ENCODE data around the gene DNAL4. TPM values are rescaled to one million over a fixed set of nuclear protein-coding genes. Genes with fewer than 3 reads are reported as not detected.

The DNAL4 gene
- total and polyA plus RNA-seq, 3 experiments from 2014 or later, result 9.1 to 12.3 (median 9.6) TPM

GRCh38 chr22:38792833-38793232, 1.1 kb downstream of the DNAL4 start:
- no peaks in the 10 kb centered on the region for H3K36me3 ChIP-seq (ENCODE audit: insufficient read depth, low read length)
- DNase-seq, result no peak
- peaks cover 4% of the 10 kb centered on the region for H3K27me3 ChIP-seq (ENCODE audit: insufficient read depth, low read length, poor library complexity, severe bottlenecking)
- no peak overlapping the region for H3K4me3 ChIP-seq (ENCODE audit: low read length)
- Mint-ChIP-seq H3K9me3 (no peaks in the 10 kb centered on the region), H3K4me1 (peaks cover 15 to 22% (median 21%) of the 10 kb centered on the region in 3 donors), H3K27ac (peak overlapping the region; percentile 75 to 99 (median 93)), H3K27me3 (peaks cover 14 to 20% of the 10 kb centered on the region in 2 donors), H3K4me3 (peak overlapping the region; percentile 87 to 94 (median 90)), H3K36me3 (peaks cover 0 to 12% (median 0%) of the 10 kb centered on the region in 3 donors)
- peaks cover 16% of the 10 kb centered on the region for H3K4me1 ChIP-seq (ENCODE audit: insufficient read depth, low read length)
- ChIA-PET CTCF (interaction anchor here (1.5 to 1.6 kb wide), 2 partner anchors 27 to 86 kb away, joined by 4 to 5 read pairs; no protein-coding TSS in a partner anchor), POLR2A (interaction anchor here (1.2 kb wide), 1 partner anchor 37 kb away, joined by 4 read pairs; no protein-coding TSS in a partner anchor)
- no peak overlapping the region for H3K27ac ChIP-seq (ENCODE audit: low read depth, low read length)
- no peaks in the 10 kb centered on the region for H3K9me3 ChIP-seq (ENCODE audit: low read length)

DNA sequence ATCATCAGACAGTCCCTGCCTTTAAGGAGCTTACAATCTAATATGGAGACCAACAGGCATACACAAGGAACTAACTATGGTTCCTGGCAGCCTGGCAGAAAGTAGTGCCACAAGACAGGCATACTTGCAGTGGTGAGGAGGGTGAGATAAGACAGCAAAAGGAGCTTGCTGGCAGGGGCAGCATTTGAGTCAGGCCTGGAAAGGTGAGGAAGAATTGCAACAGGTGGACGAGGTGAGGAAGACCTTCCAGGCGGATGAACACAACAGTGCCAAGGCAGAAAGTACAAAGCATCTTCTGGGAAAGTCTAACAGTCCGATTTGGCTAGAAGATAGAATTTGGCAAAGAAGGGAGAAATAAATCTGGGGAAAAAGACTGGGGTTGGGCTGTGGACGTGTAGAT, 4.3 kb downstream of the DNAL4 start:
- Histone ChIP-seq H3K27ac (ENCODE audit: low read depth, low read length) (no peak overlapping the region), H3K4me3 (ENCODE audit: low read length) (no peak overlapping the region), H3K4me1 (ENCODE audit: insufficient read depth, low read length) (peaks cover 12% of the 10 kb centered on the region), H3K9me3 (ENCODE audit: low read length) (no peaks in the 10 kb centered on the region), H3K27me3 (ENCODE audit: insufficient read depth, low read length, poor library complexity, severe bottlenecking) (no peaks in the 10 kb centered on the region), H3K36me3 (ENCODE audit: insufficient read depth, low read length) (no peaks in the 10 kb centered on the region)
- ChIA-PET POLR2A (no interaction called here), CTCF (no interaction called here)
- Mint-ChIP-seq H3K9me3 (no peaks in the 10 kb centered on the region), H3K36me3 (peaks cover 0 to 20% (median 4%) of the 10 kb centered on the region in 3 donors), H3K27me3 (no peaks in the 10 kb centered on the region), H3K27ac (no peak overlapping the region), H3K4me3 (no peak overlapping the region), H3K4me1 (peaks cover 14 to 17% (median 16%) of the 10 kb centered on the region in 3 donors)
- no peak for DNase-seq

DNA sequence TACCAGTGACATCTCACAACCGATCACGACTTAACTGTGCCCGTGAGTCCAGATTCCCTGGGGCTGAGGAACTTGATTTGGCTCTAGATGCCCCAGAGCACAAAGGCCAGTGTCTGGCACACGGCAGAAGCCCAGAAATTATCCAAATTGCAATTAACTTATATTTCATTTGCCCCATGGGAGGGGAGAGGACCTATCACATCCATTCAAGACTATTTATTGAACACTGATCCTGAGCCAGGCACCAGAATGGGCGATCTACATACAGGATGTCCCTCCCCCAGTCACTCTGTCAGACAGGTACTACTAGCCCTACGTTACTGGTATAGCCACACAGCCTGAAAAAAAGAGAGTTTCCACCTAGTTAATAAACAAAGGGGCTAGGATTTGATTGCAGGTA, 5.1 kb downstream of the DNAL4 start:
- ChIA-PET CTCF (no interaction called here), POLR2A (no interaction called here)
- H3K27ac ChIP-seq (ENCODE audit: low read depth, low read length), result no peak overlapping the region
- H3K9me3 ChIP-seq (ENCODE audit: low read length), result no peaks in the 10 kb centered on the region
- no peak overlapping the region for H3K4me3 ChIP-seq (ENCODE audit: low read length)
- no peaks in the 10 kb centered on the region for H3K27me3 ChIP-seq (ENCODE audit: insufficient read depth, low read length, poor library complexity, severe bottlenecking)
- Mint-ChIP-seq H3K36me3 (peaks cover 0 to 18% (median 4%) of the 10 kb centered on the region in 3 donors), H3K9me3 (no peaks in the 10 kb centered on the region), H3K27ac (peak overlapping the region in 1 of 8 donors; percentile 12), H3K4me3 (no peak overlapping the region), H3K27me3 (no peaks in the 10 kb centered on the region), H3K4me1 (peaks cover 7 to 9% (median 9%) of the 10 kb centered on the region in 3 donors)
- no peaks in the 10 kb centered on the region for H3K36me3 ChIP-seq (ENCODE audit: insufficient read depth, low read length)
- DNase-seq, result no peak
- H3K4me1 ChIP-seq (ENCODE audit: insufficient read depth, low read length), result peaks cover 6% of the 10 kb centered on the region

- peaks cover 4 to 6% (median 5%) of the 10 kb centered on the region in 3 donors for H3K4me1 Mint-ChIP-seq
These were observed 5.7 kb downstream of the DNAL4 start for GRCh38 chr22:38788021-38788816.

DNA sequence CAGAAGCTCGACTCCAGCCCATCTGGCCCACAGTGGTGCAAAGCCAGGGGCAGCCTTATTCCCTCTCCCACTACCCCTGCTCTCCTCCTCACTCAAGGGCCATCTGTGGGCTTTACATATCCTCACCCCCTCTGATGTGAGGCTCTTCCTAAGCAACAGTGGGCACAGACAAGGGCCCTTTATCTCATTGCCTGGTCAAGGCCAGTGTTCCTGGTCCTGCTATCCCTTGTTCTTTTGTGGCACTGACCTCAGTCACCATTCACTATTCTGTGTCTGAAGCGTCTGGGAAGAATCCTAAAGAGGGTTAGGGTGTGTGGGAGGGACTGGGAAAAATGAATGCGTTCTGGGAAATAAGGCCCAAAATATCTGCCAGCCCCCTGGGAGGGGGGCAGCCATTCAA, 7.3 kb downstream of the DNAL4 start:
- no peaks in the 10 kb centered on the region for H3K4me1 ChIP-seq (ENCODE audit: insufficient read depth, low read length)
- no peaks in the 10 kb centered on the region for H3K27me3 Mint-ChIP-seq
- no peaks in the 10 kb centered on the region for H3K9me3 ChIP-seq (ENCODE audit: low read length)
- H3K27ac Mint-ChIP-seq, result no peak overlapping the region
- H3K4me3 ChIP-seq (ENCODE audit: low read length), result no peak overlapping the region
- no peaks in the 10 kb centered on the region for H3K27me3 ChIP-seq (ENCODE audit: insufficient read depth, low read length, poor library complexity, severe bottlenecking)
- POLR2A ChIA-PET, result no interaction called here
- H3K36me3 ChIP-seq (ENCODE audit: insufficient read depth, low read length), result no peaks in the 10 kb centered on the region
- DNase-seq, result no peak
- H3K4me1 Mint-ChIP-seq, result peaks cover 2 to 9% (median 2%) of the 10 kb centered on the region in 3 donors
- no peak overlapping the region for H3K4me3 Mint-ChIP-seq
- no peaks in the 10 kb centered on the region for H3K9me3 Mint-ChIP-seq
- CTCF ChIA-PET, result interaction anchor here (1.6 to 1.7 kb wide), 2 partner anchors 18 to 54 kb away, joined by 3 to 8 read pairs; no protein-coding TSS in a partner anchor
- H3K36me3 Mint-ChIP-seq, result peaks cover 3 to 23% (median 4%) of the 10 kb centered on the region in 3 donors
- H3K27ac ChIP-seq (ENCODE audit: low read depth, low read length), result peak overlapping the region; percentile 43

More at GRCh38 chr22:38788021-38788816, 5.7 kb downstream of the DNAL4 start:
- no peaks in the 10 kb centered on the region for H3K36me3 ChIP-seq (ENCODE audit: insufficient read depth, low read length)
- no peak overlapping the region for H3K4me3 ChIP-seq (ENCODE audit: low read length)
- H3K36me3 Mint-ChIP-seq, result peaks cover 0 to 15% (median 4%) of the 10 kb centered on the region in 3 donors
- H3K27ac Mint-ChIP-seq, result peak overlapping the region in 2 of 8 donors; percentile 35 to 74
- no peaks in the 10 kb centered on the region for H3K27me3 ChIP-seq (ENCODE audit: insufficient read depth, low read length, poor library complexity, severe bottlenecking)
- no peaks in the 10 kb centered on the region for H3K9me3 Mint-ChIP-seq
- no peak overlapping the region for H3K27ac ChIP-seq (ENCODE audit: low read depth, low read length)
- CTCF ChIA-PET, result no interaction called here
- H3K4me3 Mint-ChIP-seq, result no peak overlapping the region
- no peak for DNase-seq
- H3K4me1 ChIP-seq (ENCODE audit: insufficient read depth, low read length), result peaks cover 3% of the 10 kb centered on the region
- H3K27me3 Mint-ChIP-seq, result no peaks in the 10 kb centered on the region
- POLR2A ChIA-PET, result no interaction called here
- H3K9me3 ChIP-seq (ENCODE audit: low read length), result no peaks in the 10 kb centered on the region

DNA sequence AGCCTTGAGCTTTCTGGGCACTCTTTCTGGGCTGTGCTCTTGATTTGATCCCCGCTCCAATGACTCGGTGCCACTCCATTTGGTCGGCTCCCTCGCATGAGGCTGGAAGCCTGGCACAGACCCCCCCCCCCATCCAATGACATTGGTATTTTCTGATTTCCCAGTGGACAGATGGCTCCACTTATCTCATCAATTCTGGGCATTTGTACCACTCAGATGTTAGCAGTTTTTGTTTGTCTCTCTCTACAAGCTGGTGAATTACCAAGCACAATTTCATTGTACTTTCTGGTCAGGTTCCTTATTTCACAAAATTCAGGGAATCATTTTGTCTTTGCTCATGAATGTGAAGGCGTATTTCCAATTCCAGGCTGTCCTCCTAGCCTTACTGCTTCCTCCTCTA, 9.1 kb downstream of the DNAL4 start:
- no peaks in the 10 kb centered on the region for H3K27me3 ChIP-seq (ENCODE audit: insufficient read depth, low read length, poor library complexity, severe bottlenecking)
- H3K27ac ChIP-seq (ENCODE audit: low read depth, low read length), result peak overlapping the region; percentile 2
- no peak overlapping the region for H3K4me3 ChIP-seq (ENCODE audit: low read length)
- no peaks in the 10 kb centered on the region for H3K4me1 ChIP-seq (ENCODE audit: insufficient read depth, low read length)
- no peaks in the 10 kb centered on the region for H3K36me3 ChIP-seq (ENCODE audit: insufficient read depth, low read length)
- ChIA-PET CTCF (interaction anchor here (1.7 kb wide), 1 partner anchor 52 kb away, joined by 3 read pairs; no protein-coding TSS in a partner anchor), POLR2A (no interaction called here)
- no peak overlapping the region for H3K27ac Mint-ChIP-seq
- peaks cover 2 to 9% (median 4%) of the 10 kb centered on the region in 3 donors for H3K4me1 Mint-ChIP-seq
- no peaks in the 10 kb centered on the region for H3K9me3 Mint-ChIP-seq
- H3K9me3 ChIP-seq (ENCODE audit: low read length), result no peaks in the 10 kb centered on the region
- no peak for DNase-seq
- peaks cover 5 to 36% (median 8%) of the 10 kb centered on the region in 3 donors for H3K36me3 Mint-ChIP-seq
- H3K27me3 Mint-ChIP-seq, result no peaks in the 10 kb centered on the region
- no peak overlapping the region for H3K4me3 Mint-ChIP-seq

DNA sequence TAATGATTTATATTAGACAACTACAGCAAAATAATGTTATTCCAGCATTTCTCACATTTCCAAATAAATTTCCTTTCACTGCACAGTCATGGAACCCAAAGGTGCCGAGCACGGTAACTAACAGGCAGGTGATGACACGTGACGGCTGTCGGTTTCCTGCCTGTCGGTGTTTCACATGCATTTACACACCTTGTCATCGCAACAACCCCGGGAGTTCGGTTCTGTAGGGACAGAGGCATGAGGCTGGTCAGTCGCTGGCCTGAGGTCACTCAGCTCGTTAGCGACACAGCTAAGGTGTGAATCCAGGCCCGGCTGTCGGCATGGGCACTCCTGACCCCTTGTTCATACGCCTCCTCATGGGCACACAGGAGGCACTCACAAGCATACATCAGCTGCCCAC, 9.9 kb downstream of the DNAL4 start:
- H3K4me3 ChIP-seq (ENCODE audit: low read length), result no peak overlapping the region
- CTCF ChIA-PET, result no interaction called here
- H3K4me1 ChIP-seq (ENCODE audit: insufficient read depth, low read length), result no peaks in the 10 kb centered on the region
- Mint-ChIP-seq H3K27ac (peak overlapping the region in 2 of 8 donors; percentile 22 to 73), H3K9me3 (no peaks in the 10 kb centered on the region), H3K4me1 (peaks cover 2 to 9% (median 4%) of the 10 kb centered on the region in 3 donors), H3K4me3 (no peak overlapping the region), H3K27me3 (no peaks in the 10 kb centered on the region), H3K36me3 (peaks cover 8 to 44% (median 8%) of the 10 kb centered on the region in 3 donors)
- H3K27me3 ChIP-seq (ENCODE audit: insufficient read depth, low read length, poor library complexity, severe bottlenecking), result no peaks in the 10 kb centered on the region
- DNase-seq, result peak in 1 of 5 donors; percentile 38
- H3K27ac ChIP-seq (ENCODE audit: low read depth, low read length), result no peak overlapping the region
- H3K36me3 ChIP-seq (ENCODE audit: insufficient read depth, low read length), result no peaks in the 10 kb centered on the region
- POLR2A ChIA-PET, result no interaction called here
- H3K9me3 ChIP-seq (ENCODE audit: low read length), result no peaks in the 10 kb centered on the region

DNA sequence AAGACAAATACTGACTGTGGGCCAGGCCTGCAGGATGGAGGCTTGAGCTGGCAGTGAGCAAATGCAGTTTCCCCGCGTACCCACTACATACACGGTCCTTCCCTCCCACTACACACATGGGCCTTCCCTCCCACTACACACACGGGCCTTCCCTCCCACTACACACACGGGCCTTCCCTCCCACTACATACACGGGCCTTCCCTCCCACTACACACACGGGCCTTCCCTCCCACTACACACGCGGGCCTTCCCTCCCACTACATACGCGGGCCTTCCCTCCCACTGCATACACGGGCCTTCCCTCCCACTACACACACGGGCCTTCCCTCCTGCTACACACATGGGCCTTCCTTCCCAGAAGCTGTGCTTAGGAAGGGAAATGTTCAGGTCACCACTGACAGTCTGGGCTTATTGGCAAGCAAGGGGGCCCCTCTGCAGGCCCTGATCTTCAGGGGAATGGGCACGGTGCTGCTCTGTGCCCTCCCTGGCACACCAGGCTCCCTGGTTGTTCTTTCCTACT, 10.8 kb downstream of the DNAL4 start:
- H3K4me1 ChIP-seq (ENCODE audit: insufficient read depth, low read length), result no peaks in the 10 kb centered on the region
- no peaks in the 10 kb centered on the region for H3K9me3 ChIP-seq (ENCODE audit: low read length)
- Mint-ChIP-seq H3K27ac (peak overlapping the region in 2 of 8 donors; percentile 4 to 66), H3K27me3 (no peaks in the 10 kb centered on the region), H3K36me3 (peaks cover 8 to 48% (median 8%) of the 10 kb centered on the region in 3 donors), H3K4me3 (no peak overlapping the region), H3K9me3 (no peaks in the 10 kb centered on the region), H3K4me1 (peaks cover 2 to 9% (median 4%) of the 10 kb centered on the region in 3 donors)
- CTCF ChIA-PET, result no interaction called here
- no peak overlapping the region for H3K27ac ChIP-seq (ENCODE audit: low read depth, low read length)
- POLR2A ChIA-PET, result no interaction called here
- peak in 1 of 5 donors; percentile 13 for DNase-seq
- H3K36me3 ChIP-seq (ENCODE audit: insufficient read depth, low read length), result no peaks in the 10 kb centered on the region
- H3K27me3 ChIP-seq (ENCODE audit: insufficient read depth, low read length, poor library complexity, severe bottlenecking), result no peaks in the 10 kb centered on the region
- H3K4me3 ChIP-seq (ENCODE audit: low read length), result no peak overlapping the region
